Cardiac fibroblast (primary cell): ENCODE results near the gene AP4S1.

ENCODE experiments used
- DNase-seq, 2 donors: peaks; one replicate each; pipeline versions ENCODE4 v3.0.0 to v3.0.0-alpha.2; 2010; ENCODE audit warnings: low read depth in 2 of 2
- H3K4me3 ChIP-seq, 2 donors: replicated peaks in 1 of 2; 1 replicate in 1 of 2; 2 replicates in 1 of 2; pipeline ENCODE4 v1.5.1; 2011; ENCODE audit warnings: low read depth in 2 of 2, low read length in 2 of 2, mild to moderate bottlenecking in 2 of 2, moderate library complexity in 1 of 2
- CTCF ChIP-seq: IDR thresholded peaks from one replicate; pipeline ENCODE4 v1.5.1; 2011; ENCODE audit warnings: low read depth, mild to moderate bottlenecking, low read length, inconsistent platforms

The AP4S1 gene

DNA sequence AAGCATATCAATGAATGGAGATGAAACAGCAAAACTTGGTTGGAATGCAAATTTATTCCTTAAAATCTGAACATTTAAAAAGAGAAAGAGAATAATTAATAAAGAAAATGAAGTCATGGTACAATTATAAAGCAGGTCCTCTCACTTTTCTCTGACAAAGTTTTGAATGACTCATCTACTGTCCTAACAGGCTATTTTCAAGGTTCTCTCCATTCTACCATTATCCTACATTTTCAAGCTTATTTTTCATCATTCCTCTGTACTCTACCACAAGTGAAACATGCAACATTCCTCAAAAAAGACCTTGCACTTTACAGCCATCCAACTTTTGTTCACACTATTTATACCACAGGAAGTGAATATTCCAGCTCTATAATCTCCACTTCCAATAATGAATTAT, 36.9 kb upstream of the AP4S1 start:
- DNase-seq: peak; percentile 17 to 27
- H3K4me3 ChIP-seq: no peak overlapping the region
- TF ChIP-seq CTCF: no peak

GRCh38 chr14:30990770-30991169, 34.7 kb upstream of the AP4S1 start:
- no peak for TF ChIP-seq CTCF
- peak; percentile 14 to 31 for DNase-seq

DNA sequence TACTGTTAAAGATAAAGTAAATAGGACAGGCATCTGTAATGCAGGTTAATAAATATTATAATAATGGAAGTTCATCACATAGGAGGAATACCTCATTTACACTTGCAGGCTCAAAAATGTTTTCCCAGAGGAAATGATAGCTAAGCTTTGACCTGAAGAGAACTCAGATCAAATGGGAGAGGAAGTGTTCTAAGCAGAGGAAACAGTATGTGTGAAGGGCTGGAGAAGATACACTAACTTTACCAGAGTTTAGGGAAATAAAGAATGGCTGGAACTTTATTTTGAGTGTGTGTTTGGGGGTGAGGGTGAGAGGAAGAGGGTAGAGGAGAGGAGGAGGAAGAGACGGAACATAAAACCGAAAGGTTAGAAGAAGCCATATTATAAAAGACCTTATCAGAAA, 34.0 kb upstream of the AP4S1 start:
- TF ChIP-seq CTCF: no peak
- H3K4me3 ChIP-seq: no peak overlapping the region
- DNase-seq: no peak

More at GRCh38 chr14:30990770-30991169, 34.7 kb upstream of the AP4S1 start:
- no peak overlapping the region for H3K4me3 ChIP-seq

- no peak for DNase-seq
- TF ChIP-seq CTCF: no peak
- H3K4me3 ChIP-seq: no peak overlapping the region
Observed at GRCh38 chr14:30993071-30993470, 32.4 kb upstream of the AP4S1 start.

DNA sequence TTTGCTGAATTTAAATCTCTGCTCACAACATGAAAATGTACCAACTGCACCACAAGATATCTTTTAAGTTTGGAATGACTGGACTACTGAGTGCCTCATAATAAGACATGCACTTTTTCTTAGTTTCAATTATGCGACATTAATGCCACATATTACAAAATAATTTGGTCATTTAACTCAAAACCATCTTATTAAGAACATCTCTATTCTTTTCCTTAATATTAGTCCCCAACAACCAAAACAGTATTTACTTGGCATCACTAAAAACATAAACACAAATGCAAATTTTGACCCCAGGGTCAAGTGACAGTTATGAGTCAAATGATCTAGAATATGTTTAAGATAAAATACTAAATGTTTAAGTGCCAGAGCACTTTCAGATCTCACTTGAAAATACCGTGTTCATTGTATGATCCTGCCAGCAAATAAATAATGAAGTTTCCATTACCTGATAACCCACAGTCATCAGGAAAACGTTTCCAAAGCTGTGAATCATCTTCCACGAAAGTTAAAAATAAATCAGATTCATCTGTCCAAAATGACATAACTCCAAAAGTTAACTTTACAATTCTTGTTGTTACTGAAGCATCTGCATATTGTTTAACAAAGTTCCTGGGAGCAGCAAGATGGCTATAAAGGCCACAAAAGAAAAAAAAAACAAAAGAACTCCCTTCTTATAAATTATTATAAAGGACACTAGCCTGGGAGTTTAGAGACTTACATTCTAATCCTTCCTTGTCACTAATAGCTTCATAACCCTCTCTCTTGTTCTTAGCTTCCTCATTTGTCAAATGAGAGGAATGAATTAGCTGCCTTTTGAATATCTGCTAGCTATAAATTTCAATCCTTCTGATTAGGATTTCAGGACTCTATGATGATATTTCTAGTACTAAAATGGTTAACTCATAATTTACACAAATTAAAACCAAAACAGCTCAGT, 30.5 kb upstream of the AP4S1 start:
- DNase-seq: peak; percentile 31 to 59
- no peak for TF ChIP-seq CTCF
- H3K4me3 ChIP-seq: no peak overlapping the region

- DNase-seq: no peak
- H3K4me3 ChIP-seq: no peak overlapping the region
- TF ChIP-seq CTCF: no peak
Observed at GRCh38 chr14:30995689-30996088, 29.8 kb upstream of the AP4S1 start.
